SK-N-SH treated with all-trans-retinoic acid at 6 μM for 48 hours (cell line): ENCODE measurements around the gene GRIK2.

Experiments
- ATAC-seq: fragments of 200-7000 bp; cut with Tn5 transposase; 3 replicates; pipeline ENCODE4 v1.9.1; 2020; ENCODE audit warnings: mild to moderate bottlenecking, moderate library complexity
- ARNTL ChIP-seq: fragments of 450-650 bp; formaldehyde crosslinking; IDR thresholded peaks from 2 replicates; pipeline ENCODE4 v1.5.0; 2020; ENCODE audit warnings: low read depth, mild to moderate bottlenecking, moderate library complexity, borderline replicate concordance
- BACH2 ChIP-seq: fragments of 250-450 bp; sonication (Bioruptor Pico); IDR thresholded peaks from 2 replicates; pipeline ENCODE4 v1.9.0; 2021; ENCODE audit warnings: mild to moderate bottlenecking, borderline replicate concordance
- GLIS3 ChIP-seq: fragments of 250-450 bp; sonication (Bioruptor Pico); IDR thresholded peaks from 2 replicates; pipeline ENCODE4 v1.5.0; 2020; ENCODE audit warnings: mild to moderate bottlenecking, moderate library complexity
- ISL1 ChIP-seq: fragments of 250-450 bp; sonication (Bioruptor Pico); IDR thresholded peaks from 2 replicates; pipeline ENCODE4 v2.1.2; 2022; ENCODE audit warnings: mild to moderate bottlenecking, moderate library complexity
- OSR1 ChIP-seq: fragments of 250-450 bp; sonication (Bioruptor Pico); IDR thresholded peaks from 2 replicates; pipeline ENCODE4 v1.8.0; 2022; ENCODE audit warnings: moderate library complexity, mild to moderate bottlenecking, inconsistent platforms
- PPARA ChIP-seq: fragments of 250-450 bp; sonication (Bioruptor Pico); IDR thresholded peaks from 2 replicates; pipeline ENCODE4 v1.5.0; 2020; ENCODE audit warnings: mild to moderate bottlenecking, borderline replicate concordance
- RARB ChIP-seq: fragments of 250-450 bp; sonication (Bioruptor Pico); IDR thresholded peaks from 2 replicates; pipeline ENCODE4 v1.8.0; 2021; ENCODE audit warnings: mild to moderate bottlenecking, moderate library complexity
- SNAI2 ChIP-seq: fragments of 250-450 bp; sonication (Bioruptor Pico); IDR thresholded peaks from 2 replicates; pipeline ENCODE4 v1.5.0; 2020; ENCODE audit warnings: mild to moderate bottlenecking, moderate library complexity
- ZC3H10 ChIP-seq: fragments of 250-450 bp; sonication (Bioruptor Pico); IDR thresholded peaks from 2 replicates; pipeline ENCODE4 v1.5.1; 2021; ENCODE audit warnings: mild to moderate bottlenecking, moderate library complexity
- ZFP3 ChIP-seq: fragments of 250-450 bp; sonication (Bioruptor Pico); IDR thresholded peaks from 2 replicates; pipeline ENCODE4 v1.5.0; 2020; ENCODE audit warnings: mild to moderate bottlenecking, moderate library complexity
- ZFP30 ChIP-seq: fragments of 450-650 bp; formaldehyde crosslinking; IDR thresholded peaks from 2 replicates; pipeline ENCODE4 v1.5.0; 2022; ENCODE audit warnings: mild to moderate bottlenecking, moderate library complexity
- ZNF565 ChIP-seq: fragments of 450-650 bp; formaldehyde crosslinking; conservative IDR thresholded peaks from 2 replicates; pipeline ENCODE4 v1.5.0; 2020; ENCODE audit warnings: low read depth, mild to moderate bottlenecking, moderate library complexity
- ZNF70 ChIP-seq: fragments of 450-650 bp; formaldehyde crosslinking; IDR thresholded peaks from 2 replicates; pipeline ENCODE4 v1.5.0; 2020; ENCODE audit warnings: mild to moderate bottlenecking, moderate library complexity
- ZNF8 ChIP-seq: fragments of 450-650 bp; formaldehyde crosslinking; IDR thresholded peaks from 2 replicates; pipeline ENCODE4 v1.5.0; 2020; ENCODE audit warnings: mild to moderate bottlenecking, moderate library complexity
- TF ChIP-seq, protein P1 (sequence below): fragments of 250-450 bp; sonication (Bioruptor Pico); IDR thresholded peaks from 2 replicates; pipeline ENCODE4 v1.5.0; 2020; ENCODE audit warnings: mild to moderate bottlenecking, moderate library complexity
- TF ChIP-seq, protein P2 (sequence below): fragments of 250-450 bp; sonication (Bioruptor Pico); IDR thresholded peaks from 2 replicates; pipeline ENCODE4 v1.5.1; 2020; ENCODE audit warnings: low read depth, mild to moderate bottlenecking, moderate library complexity
- TF ChIP-seq, protein P3 (sequence below): fragments of 250-450 bp; sonication (Bioruptor Pico); IDR thresholded peaks from 2 replicates; pipeline ENCODE4 v1.8.0; 2021; ENCODE audit warnings: low read depth, mild to moderate bottlenecking, moderate library complexity, borderline replicate concordance
- TF ChIP-seq, protein P4 (sequence below): fragments of 250-450 bp; sonication (Bioruptor Pico); IDR thresholded peaks from 2 replicates; pipeline ENCODE4 v1.8.0; 2020; ENCODE audit warnings: mild to moderate bottlenecking, moderate library complexity, borderline replicate concordance

GRIK2 gene

DNA sequence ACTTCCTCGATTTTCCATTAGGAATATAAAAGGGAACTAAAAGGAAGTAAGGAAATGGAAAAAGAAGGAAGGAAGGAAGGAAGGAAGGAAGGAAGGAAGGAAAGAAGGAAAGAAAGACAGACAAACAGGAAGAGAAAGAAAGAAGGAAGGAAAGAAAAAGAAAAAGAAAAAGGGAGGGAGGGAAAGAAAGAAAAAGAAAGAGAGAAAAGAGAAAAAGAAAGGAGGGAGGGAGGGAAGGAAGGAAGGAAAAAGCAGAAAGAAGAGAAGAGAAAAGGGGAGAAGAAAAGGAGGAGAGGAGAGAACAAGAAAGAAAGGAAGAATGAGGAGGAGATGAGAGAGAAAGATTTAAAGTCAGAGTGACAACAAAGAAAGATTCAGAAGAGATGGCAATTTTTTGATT is 724.5 kb downstream of the GRIK2 start:
- ATAC-seq: no peak
- TF ChIP-seq, protein P1, sequence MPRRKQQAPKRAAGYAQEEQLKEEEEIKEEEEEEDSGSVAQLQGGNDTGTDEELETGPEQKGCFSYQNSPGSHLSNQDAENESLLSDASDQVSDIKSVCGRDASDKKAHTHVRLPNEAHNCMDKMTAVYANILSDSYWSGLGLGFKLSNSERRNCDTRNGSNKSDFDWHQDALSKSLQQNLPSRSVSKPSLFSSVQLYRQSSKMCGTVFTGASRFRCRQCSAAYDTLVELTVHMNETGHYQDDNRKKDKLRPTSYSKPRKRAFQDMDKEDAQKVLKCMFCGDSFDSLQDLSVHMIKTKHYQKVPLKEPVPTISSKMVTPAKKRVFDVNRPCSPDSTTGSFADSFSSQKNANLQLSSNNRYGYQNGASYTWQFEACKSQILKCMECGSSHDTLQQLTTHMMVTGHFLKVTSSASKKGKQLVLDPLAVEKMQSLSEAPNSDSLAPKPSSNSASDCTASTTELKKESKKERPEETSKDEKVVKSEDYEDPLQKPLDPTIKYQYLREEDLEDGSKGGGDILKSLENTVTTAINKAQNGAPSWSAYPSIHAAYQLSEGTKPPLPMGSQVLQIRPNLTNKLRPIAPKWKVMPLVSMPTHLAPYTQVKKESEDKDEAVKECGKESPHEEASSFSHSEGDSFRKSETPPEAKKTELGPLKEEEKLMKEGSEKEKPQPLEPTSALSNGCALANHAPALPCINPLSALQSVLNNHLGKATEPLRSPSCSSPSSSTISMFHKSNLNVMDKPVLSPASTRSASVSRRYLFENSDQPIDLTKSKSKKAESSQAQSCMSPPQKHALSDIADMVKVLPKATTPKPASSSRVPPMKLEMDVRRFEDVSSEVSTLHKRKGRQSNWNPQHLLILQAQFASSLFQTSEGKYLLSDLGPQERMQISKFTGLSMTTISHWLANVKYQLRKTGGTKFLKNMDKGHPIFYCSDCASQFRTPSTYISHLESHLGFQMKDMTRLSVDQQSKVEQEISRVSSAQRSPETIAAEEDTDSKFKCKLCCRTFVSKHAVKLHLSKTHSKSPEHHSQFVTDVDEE (CRISPR knock-in tag): no peak
- TF ChIP-seq PPARA (CRISPR knock-in tag): no peak
- no peak for TF ChIP-seq ZNF565
- no peak for TF ChIP-seq SNAI2 (CRISPR knock-in tag)
- no peak for TF ChIP-seq ZFP3
- TF ChIP-seq RARB: no peak
- TF ChIP-seq ZNF8 (CRISPR knock-in tag): no peak
- TF ChIP-seq ZNF70 (CRISPR knock-in tag): no peak
- TF ChIP-seq ARNTL (CRISPR knock-in tag): no peak
- TF ChIP-seq, protein P2, sequence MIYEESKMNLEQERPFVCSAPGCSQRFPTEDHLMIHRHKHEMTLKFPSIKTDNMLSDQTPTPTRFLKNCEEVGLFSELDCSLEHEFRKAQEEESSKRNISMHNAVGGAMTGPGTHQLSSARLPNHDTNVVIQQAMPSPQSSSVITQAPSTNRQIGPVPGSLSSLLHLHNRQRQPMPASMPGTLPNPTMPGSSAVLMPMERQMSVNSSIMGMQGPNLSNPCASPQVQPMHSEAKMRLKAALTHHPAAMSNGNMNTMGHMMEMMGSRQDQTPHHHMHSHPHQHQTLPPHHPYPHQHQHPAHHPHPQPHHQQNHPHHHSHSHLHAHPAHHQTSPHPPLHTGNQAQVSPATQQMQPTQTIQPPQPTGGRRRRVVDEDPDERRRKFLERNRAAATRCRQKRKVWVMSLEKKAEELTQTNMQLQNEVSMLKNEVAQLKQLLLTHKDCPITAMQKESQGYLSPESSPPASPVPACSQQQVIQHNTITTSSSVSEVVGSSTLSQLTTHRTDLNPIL (CRISPR knock-in tag): no peak
- TF ChIP-seq, protein P3, sequence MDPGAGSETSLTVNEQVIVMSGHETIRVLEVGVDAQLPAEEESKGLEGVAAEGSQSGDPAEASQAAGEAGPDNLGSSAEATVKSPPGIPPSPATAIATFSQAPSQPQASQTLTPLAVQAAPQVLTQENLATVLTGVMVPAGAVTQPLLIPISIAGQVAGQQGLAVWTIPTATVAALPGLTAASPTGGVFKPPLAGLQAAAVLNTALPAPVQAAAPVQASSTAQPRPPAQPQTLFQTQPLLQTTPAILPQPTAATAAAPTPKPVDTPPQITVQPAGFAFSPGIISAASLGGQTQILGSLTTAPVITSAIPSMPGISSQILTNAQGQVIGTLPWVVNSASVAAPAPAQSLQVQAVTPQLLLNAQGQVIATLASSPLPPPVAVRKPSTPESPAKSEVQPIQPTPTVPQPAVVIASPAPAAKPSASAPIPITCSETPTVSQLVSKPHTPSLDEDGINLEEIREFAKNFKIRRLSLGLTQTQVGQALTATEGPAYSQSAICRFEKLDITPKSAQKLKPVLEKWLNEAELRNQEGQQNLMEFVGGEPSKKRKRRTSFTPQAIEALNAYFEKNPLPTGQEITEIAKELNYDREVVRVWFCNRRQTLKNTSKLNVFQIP (CRISPR knock-in tag): no peak
- TF ChIP-seq, protein P4, sequence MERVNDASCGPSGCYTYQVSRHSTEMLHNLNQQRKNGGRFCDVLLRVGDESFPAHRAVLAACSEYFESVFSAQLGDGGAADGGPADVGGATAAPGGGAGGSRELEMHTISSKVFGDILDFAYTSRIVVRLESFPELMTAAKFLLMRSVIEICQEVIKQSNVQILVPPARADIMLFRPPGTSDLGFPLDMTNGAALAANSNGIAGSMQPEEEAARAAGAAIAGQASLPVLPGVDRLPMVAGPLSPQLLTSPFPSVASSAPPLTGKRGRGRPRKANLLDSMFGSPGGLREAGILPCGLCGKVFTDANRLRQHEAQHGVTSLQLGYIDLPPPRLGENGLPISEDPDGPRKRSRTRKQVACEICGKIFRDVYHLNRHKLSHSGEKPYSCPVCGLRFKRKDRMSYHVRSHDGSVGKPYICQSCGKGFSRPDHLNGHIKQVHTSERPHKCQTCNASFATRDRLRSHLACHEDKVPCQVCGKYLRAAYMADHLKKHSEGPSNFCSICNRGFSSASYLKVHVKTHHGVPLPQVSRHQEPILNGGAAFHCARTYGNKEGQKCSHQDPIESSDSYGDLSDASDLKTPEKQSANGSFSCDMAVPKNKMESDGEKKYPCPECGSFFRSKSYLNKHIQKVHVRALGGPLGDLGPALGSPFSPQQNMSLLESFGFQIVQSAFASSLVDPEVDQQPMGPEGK: no peak
- no peak for TF ChIP-seq ZC3H10 (CRISPR knock-in tag)
- TF ChIP-seq GLIS3 (CRISPR knock-in tag): no peak
- no peak for TF ChIP-seq BACH2 (CRISPR knock-in tag)
- no peak for TF ChIP-seq ISL1 (CRISPR knock-in tag)
- TF ChIP-seq OSR1: no peak
- no peak for TF ChIP-seq ZFP30 (CRISPR knock-in tag)
